ENCODE results near the gene DNAJB8.

The DNAJB8 gene

DNA sequence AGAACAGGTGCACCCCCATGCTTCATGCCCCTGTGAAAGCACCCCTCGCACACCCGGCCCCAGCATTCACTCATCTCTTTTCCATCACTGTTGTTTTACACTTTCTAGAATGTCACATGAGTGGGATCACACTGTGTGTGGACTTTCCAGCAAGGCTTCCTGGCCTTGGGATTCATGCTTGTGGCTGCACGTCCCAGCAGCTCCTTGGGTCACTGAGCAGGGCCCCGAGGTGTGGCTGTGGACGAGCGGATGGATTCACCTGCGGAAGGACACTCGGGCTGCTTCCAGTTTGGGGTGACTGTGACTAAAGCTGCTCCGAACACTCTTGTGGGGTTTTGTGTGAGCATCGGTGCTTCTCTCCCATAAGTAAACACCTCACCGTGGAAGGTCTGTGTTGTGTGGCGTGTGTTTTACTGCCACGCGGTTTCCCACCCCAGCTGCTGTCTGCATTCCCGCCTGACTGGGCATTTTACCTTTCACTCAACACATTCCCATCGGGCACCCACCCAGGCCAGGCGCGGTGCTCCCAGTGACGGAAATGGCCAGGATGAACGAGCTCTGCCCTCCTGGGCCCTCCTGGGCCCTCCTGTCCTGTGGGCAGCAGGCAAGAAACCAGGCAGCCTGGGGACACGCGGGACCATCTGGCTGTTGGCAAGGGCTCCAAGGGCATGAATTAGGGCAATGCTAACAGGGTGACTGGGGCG is 41.4 kb downstream of the DNAJB8 start:
- Mint-ChIP-seq H3K36me3 (no peaks in the 10 kb centered on the region), H3K4me3 (no peak overlapping the region), H3K9me3 (no peaks in the 10 kb centered on the region), H3K4me1 (no peaks in the 10 kb centered on the region), H3K27ac (no peak overlapping the region)
- ATAC-seq: no peak
- DNase-seq (ENCODE audit: low spot score in 2 of 2): no peak

DNA sequence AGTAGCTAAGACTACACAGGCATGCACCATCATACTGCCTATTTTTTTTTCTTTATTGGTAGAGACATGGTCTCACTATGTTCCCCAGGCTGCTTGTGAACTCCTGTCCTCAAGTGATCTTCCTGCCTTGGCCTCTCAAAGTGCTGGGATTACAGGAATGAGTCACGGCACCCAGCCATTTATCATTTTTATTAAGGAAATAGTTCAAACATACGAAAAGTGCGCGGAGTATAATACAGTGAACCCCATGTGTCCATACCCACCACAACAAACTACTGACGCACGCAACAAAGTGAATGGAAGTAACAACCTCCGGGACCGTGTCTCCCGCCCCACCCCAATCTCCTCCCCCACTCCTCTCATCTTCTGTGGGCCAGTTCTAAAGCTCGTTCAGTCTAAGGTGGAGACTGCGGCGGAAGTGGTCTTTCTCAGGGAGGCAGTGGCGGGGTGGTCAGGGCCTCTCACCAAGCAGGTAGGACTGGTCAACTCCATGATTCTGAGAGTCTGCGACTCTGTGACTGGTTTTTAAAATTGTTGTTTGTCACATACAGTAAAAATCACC is 42.1 kb downstream of the DNAJB8 start:
- no peaks in the 10 kb centered on the region for H3K36me3 Mint-ChIP-seq

DNA sequence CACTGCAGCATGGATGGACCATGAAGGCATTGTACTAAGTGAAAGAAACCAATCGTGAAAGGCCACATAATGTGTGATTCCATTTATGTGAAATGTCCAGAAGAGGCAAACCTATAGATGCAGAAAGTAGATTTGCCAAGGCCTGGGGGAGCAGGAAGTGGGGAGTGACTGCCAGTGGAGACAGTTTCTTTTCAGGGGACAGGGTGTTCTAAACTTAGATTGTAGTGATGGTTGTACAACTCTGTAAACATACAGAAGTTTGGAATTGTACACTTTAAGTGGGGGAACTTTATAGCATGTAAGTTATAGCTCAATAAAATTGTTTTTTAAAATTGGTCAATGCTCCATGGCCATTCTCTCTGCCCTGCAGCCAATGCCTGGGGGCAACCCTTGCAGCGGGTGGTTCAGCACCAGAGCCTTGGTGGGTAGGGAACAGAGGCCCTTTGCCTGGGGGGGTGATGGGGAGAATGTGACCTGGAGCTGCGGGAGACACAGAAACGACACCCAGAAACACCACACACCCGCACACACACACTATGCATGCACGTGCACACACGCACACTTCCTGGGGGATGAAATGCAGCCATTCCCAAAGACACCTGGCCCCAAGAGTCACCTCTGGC is 43.1 kb downstream of the DNAJB8 start:
- DNase-seq (ENCODE audit: low spot score in 2 of 2) (no peak), ATAC-seq (no peak)
- Mint-ChIP-seq H3K36me3 (no peaks in the 10 kb centered on the region), H3K9me3 (no peaks in the 10 kb centered on the region), H3K4me1 (no peaks in the 10 kb centered on the region), H3K4me3 (no peak overlapping the region), H3K27ac (no peak overlapping the region)

More for the DNA sequence above, 42.1 kb downstream of the DNAJB8 start:
- Mint-ChIP-seq H3K27ac (no peak overlapping the region), H3K4me3 (no peak overlapping the region), H3K9me3 (no peaks in the 10 kb centered on the region), H3K4me1 (no peaks in the 10 kb centered on the region)
- no peak for ATAC-seq
- no peak for DNase-seq (ENCODE audit: low spot score in 2 of 2)

DNA sequence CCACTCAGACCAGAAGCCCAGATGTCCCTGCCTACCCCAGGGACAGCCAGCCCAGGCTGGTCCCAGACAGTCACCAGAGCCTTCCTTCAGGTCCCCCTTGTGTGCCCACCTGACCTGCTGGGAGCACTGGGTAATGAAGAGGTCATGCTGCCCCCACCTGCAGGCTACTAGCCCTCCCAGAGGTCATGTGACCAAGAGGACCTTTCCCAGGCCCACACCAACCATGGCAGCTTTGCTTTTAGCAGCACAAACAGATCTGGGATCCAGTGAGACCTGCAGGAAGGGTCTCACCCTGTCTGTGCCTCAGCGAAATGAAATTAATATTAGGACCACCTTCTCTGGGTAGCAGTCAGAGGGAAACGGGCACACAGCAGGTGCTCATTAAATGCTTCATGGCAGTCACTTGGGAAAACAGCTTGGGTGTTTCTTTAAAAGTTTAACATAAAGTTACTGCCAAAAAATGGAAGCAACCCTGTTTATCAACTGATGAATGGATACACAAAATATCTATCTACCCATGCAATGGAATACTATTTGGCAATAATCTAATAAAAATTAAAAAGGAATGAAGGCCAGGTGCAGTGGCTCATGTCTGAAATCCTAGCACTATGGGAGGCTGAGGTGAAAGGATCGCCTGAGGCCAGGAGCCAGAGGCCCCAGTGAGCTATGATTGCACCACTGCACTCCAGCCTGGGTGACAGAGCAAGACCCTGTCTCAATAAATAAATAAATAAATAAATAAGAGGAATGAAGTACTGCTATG is 43.7 kb downstream of the DNAJB8 start:
- Mint-ChIP-seq H3K36me3 (no peaks in the 10 kb centered on the region), H3K4me1 (no peaks in the 10 kb centered on the region), H3K4me3 (no peak overlapping the region), H3K9me3 (no peaks in the 10 kb centered on the region), H3K27ac (no peak overlapping the region)
- no peak for DNase-seq (ENCODE audit: low spot score in 2 of 2)
- no peak for ATAC-seq

DNA sequence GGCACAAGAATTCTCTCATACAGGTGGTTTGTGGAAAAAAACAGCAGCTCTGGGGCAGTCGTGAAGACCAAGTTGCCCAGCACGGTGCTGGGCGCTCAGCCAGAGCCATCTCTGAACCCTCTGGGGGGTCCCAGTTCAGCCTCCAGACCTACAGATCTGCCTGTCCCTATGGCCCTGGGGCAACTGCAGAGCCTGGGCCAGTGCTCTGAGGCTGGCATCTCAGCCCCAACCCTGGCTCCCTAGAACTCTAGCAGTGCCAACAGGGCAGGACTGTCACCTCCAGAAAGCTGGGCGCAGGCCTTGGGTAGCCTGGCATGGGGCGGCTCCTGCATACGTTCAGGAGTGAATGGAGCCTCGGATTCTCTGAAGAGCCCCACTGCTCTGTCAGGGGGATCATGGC is 44.7 kb downstream of the DNAJB8 start:
- Mint-ChIP-seq H3K4me1 (no peaks in the 10 kb centered on the region), H3K4me3 (no peak overlapping the region), H3K36me3 (peaks cover 4% of the 10 kb centered on the region), H3K9me3 (no peaks in the 10 kb centered on the region), H3K27ac (no peak overlapping the region)
- no peak for DNase-seq (ENCODE audit: low spot score in 2 of 2)
- ATAC-seq: no peak

DNA sequence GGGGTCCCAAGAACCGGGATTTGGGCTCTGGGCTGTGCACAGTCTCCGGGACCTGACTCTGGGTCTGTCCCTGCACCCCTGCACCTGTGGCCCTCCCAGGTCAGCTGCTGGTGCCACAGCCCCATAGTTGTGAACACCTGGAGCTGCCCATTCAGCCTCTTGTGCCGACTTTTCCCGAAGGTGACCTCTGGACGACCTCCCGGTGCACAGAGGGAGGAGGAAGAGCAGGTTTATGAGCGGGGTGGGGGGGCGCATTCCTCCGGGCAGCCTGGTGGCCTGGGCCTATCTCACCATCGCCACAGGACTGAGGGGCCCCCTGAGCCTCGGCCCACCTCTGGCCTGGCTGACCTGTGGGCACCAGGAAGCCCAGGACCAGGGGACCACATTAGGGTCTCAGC is 45.3 kb downstream of the DNAJB8 start:
- Mint-ChIP-seq H3K4me1 (no peaks in the 10 kb centered on the region), H3K27ac (no peak overlapping the region), H3K4me3 (no peak overlapping the region), H3K9me3 (no peaks in the 10 kb centered on the region), H3K36me3 (peaks cover 7% of the 10 kb centered on the region)
- ATAC-seq: no peak
- DNase-seq (ENCODE audit: low spot score in 2 of 2): no peak

DNA sequence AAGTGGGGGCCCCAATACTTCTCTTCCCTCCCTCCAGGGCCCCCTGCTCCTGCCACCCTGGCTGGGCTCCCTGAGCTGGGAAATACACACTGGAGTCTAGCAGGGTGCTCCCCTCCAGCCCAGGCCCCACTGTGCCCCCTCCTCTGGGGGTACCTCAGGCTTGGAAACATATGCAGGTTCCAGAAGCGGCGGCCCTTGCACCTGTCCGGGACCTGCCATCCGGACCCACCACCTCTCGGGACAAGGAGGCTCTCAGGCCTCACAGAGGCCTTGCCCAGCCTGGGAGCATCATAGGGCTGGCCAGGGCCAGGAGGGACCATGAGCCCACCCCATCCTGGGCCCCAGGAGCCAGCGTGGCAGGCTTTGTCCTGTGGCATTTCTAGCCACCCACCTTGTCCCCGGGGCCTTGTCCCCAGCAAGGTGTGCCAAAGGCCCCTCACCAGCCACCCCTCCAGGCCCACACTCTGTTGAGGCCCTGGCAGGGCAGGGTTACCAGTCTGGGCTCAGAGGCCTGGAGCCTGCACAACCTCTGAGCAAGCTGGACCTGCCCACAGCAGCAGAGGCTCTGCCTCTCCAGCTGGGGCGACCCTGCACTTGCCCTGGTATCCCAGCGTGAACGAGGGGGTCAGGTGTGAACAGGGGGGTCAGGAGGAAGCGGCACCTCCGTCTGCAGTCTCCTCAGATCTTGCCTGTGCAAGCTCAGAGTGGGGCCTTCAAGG is 45.8 kb downstream of the DNAJB8 start:
- ATAC-seq: peak; percentile 24
- DNase-seq (ENCODE audit: low spot score in 2 of 2): no peak

DNA sequence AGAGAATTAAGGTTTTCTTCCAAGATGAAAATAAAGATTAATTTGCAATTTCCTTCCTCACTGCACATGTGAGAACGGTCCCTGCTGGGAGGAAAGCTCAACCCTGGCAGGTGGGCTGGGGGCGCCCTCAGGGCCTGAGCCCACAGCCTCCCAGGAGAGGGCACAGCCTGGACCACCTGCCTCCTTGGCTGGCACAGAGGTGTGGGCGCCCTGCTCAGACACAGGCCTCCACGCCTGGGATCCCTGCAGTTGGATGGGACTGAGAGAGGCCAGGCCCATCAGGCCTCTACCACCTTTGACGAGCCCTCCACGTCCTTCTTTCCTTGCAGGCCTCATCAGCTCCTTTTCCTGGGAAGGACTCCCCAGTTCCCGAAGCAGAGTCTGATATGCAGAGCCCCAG is 46.4 kb downstream of the DNAJB8 start:
- no peak overlapping the region for H3K4me3 Mint-ChIP-seq
- H3K4me1 Mint-ChIP-seq: no peaks in the 10 kb centered on the region
- peaks cover 7% of the 10 kb centered on the region for H3K36me3 Mint-ChIP-seq
- no peak overlapping the region for H3K27ac Mint-ChIP-seq
- no peak for ATAC-seq
- DNase-seq (ENCODE audit: low spot score in 2 of 2): no peak
- H3K9me3 Mint-ChIP-seq: no peaks in the 10 kb centered on the region

More for the DNA sequence above, 45.8 kb downstream of the DNAJB8 start:
- no peak overlapping the region for H3K27ac Mint-ChIP-seq
- H3K4me3 Mint-ChIP-seq: no peak overlapping the region
- H3K4me1 Mint-ChIP-seq: no peaks in the 10 kb centered on the region
- H3K36me3 Mint-ChIP-seq: peaks cover 7% of the 10 kb centered on the region
- no peaks in the 10 kb centered on the region for H3K9me3 Mint-ChIP-seq

DNA sequence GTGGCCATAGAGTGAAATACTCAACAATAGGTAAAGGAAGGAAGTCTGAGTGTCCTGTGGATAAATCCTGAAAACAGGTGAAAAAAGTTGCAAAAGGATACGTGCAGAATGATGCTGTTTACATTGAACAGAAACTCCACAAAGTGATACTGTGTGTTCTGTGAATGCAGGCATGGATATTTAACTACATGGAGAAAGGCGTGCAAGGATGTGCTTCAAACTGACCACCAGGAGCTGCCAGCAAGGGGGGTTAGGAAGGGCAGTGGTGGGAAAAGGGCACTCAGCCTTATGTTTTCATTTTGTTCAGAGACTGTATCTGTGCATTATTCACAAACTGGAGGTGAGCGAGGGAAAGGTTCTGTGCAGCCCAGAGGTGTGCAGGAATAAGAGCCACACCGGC is 47.4 kb downstream of the DNAJB8 start:
- Mint-ChIP-seq H3K36me3 (peaks cover 7% of the 10 kb centered on the region), H3K4me1 (no peaks in the 10 kb centered on the region)

DNA sequence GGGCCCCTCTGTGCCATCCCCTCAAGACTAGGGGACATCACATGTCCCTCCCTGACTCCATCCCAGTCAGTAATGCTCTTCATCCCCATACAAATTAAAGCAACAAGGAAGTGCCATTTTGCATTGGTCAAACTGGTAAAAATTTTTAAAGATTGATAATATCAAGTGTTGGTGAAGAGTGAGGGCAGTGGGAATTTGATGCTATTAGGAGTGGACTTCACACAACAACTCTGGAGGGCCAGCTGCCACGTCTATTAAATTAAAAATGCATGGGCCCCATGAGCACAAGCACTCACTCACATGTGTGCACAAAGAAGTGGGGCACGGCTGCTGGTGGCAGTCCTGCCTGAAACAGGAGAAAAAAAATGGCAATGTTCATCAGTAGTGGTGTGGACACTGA is 47.8 kb downstream of the DNAJB8 start:
- ATAC-seq (no peak), DNase-seq (ENCODE audit: low spot score in 2 of 2) (no peak)
- H3K4me1 Mint-ChIP-seq: no peaks in the 10 kb centered on the region
- no peak overlapping the region for H3K4me3 Mint-ChIP-seq
- peaks cover 7% of the 10 kb centered on the region for H3K36me3 Mint-ChIP-seq
- no peaks in the 10 kb centered on the region for H3K9me3 Mint-ChIP-seq
- H3K27ac Mint-ChIP-seq: peak overlapping the region; percentile 6

More for the DNA sequence above, 47.4 kb downstream of the DNAJB8 start:
- no peak overlapping the region for H3K4me3 Mint-ChIP-seq
- no peak for ATAC-seq
- no peak for DNase-seq (ENCODE audit: low spot score in 2 of 2)
- peak overlapping the region; percentile 6 for H3K27ac Mint-ChIP-seq
- no peaks in the 10 kb centered on the region for H3K9me3 Mint-ChIP-seq

DNA sequence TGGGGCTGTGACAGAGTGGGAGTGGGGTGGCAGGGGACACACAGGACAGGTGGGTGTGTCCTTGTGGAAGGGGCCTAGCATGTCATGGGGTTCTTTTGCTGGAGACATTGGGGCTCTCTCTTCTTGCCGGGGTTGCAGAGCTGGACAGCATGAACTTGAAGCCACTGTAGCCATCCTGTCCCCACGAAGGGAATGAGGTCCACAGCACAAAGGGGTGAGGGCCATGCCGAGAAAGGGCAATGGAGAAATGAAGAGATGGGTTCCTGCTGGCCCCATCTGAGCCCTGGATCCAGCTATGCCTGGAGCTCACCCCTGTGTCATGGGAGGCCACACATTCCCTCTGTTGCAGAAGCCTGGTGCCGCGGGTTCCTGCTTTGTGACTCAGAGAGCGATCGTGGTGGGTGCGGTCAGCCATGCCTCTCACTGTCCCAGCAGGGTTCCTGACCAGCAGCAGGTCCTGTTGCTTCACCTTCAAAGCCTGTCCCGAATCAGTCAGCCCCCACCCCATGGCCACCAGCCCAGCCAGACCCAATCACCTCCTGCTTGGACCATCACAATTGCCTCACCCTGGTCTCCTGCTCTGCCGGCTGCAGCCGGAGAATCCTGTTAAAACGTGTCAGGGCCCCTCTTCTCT is 50.0 kb downstream of the DNAJB8 start:
- Mint-ChIP-seq H3K36me3 (peaks cover 12% of the 10 kb centered on the region), H3K4me1 (no peaks in the 10 kb centered on the region), H3K9me3 (no peaks in the 10 kb centered on the region), H3K27ac (peak overlapping the region; percentile 68), H3K4me3 (no peak overlapping the region)
- DNase-seq (ENCODE audit: low spot score in 2 of 2): no peak
- no peak for ATAC-seq

DNA sequence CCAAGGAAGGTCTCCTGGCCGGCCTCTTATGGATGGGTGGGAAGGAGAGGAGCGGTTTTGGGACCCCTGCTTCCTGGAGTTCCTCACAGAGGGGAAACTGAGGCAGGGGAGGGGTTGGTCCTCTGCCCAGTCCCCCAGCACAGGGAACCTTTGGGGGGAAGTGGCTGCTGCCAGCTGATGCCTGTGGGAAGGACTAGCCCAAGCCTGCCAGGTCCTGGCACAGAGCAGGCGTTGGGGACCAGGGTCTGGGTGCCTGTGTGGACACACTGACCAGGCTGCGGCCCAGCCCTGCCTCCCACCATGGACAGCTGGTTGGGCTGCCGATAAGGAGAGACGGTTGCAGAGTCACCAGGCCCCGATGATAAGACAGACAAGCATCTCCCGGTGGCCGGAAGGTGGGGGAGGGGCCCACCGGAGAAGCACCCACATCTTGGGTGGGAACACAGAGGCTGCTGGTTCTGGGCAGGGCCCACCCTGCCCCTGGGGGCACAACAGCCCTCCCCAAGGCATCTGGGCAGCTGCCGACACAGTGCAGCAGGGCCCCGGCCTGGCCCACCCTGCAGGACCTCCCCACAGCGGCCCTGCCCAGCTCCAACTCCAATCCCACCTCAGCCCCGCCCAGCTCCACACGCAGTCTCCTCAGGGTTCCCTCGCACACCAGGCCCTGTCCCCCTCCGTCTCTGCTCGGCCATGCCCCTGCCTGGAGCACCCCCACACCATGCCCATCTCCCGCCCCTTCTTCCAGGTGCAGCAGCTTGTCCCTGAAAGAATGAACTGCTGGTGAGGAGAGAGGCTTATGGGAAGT is 50.7 kb downstream of the DNAJB8 start:
- Mint-ChIP-seq H3K9me3 (no peaks in the 10 kb centered on the region), H3K4me1 (no peaks in the 10 kb centered on the region), H3K36me3 (peaks cover 12% of the 10 kb centered on the region), H3K27ac (no peak overlapping the region), H3K4me3 (no peak overlapping the region)
- ATAC-seq (no peak), DNase-seq (ENCODE audit: low spot score in 2 of 2) (no peak)

DNA sequence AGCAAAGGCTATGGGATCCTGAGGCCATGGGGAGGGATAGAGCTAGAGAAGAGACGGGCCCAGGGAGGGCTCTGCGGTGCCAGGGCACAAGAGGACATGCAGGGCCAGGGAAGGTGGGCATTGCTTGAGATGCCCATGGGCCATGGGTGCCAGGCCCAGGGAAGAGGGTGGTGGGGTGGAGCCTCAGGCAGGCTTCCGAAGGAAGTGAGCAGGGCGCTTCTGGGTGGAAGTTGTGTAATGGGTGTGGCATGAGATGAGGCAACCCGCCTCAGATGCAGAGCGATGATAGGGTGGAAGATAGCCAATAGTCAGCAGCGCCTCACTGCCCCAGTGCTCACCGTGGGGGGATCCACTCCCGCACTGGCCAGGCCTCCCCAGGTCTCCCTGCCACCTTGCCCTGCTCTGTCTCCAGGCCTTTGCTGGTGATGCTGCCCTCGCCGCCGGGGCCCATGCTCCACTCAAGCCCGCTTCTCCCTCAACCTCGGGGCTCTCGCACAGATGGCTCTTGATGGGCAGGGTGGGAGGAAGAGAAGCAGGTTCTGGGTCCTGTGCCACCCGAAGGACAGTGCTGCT is 51.4 kb downstream of the DNAJB8 start:
- H3K27ac Mint-ChIP-seq: no peak overlapping the region
- H3K4me1 Mint-ChIP-seq: no peaks in the 10 kb centered on the region
- peaks cover 12% of the 10 kb centered on the region for H3K36me3 Mint-ChIP-seq

More for the DNA sequence above, 51.4 kb downstream of the DNAJB8 start:
- no peaks in the 10 kb centered on the region for H3K9me3 Mint-ChIP-seq
- DNase-seq (ENCODE audit: low spot score in 2 of 2) (no peak), ATAC-seq (no peak)
- no peak overlapping the region for H3K4me3 Mint-ChIP-seq
